ENCODE measurements around the gene BUB1.

DNA sequence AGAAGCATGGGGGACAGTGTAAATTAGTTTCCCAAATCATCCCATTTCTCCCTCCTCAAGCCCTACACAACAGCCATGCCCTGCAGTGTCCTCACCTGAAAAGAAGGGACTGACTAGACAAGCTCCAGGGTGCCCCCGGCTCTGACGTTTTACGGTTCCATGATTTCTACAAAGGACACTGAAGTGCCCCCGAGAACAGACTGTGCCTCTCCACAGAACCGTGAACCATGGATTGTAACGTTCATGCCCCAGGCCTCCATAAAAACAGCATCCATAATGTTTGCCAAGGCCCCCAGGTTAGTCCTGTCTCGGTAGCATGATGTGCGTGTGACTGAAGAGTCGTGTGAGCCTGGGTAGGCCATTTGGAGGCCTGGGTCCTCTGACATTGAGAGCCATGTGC, 47.5 kb upstream of the BUB1 start:
- TF ChIP-seq, protein P1, sequence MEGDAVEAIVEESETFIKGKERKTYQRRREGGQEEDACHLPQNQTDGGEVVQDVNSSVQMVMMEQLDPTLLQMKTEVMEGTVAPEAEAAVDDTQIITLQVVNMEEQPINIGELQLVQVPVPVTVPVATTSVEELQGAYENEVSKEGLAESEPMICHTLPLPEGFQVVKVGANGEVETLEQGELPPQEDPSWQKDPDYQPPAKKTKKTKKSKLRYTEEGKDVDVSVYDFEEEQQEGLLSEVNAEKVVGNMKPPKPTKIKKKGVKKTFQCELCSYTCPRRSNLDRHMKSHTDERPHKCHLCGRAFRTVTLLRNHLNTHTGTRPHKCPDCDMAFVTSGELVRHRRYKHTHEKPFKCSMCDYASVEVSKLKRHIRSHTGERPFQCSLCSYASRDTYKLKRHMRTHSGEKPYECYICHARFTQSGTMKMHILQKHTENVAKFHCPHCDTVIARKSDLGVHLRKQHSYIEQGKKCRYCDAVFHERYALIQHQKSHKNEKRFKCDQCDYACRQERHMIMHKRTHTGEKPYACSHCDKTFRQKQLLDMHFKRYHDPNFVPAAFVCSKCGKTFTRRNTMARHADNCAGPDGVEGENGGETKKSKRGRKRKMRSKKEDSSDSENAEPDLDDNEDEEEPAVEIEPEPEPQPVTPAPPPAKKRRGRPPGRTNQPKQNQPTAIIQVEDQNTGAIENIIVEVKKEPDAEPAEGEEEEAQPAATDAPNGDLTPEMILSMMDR (IDR thresholded peaks at IDR 0.05) = no peak
- no peak for TF ChIP-seq POLR2AphosphoS5 (IDR thresholded peaks at IDR 0.05)
- TF ChIP-seq POLR2A (IDR thresholded peaks at IDR 0.05) = no peak
